HEK293 (cell line): Measurements from ENCODE around the gene ABCB9.

ENCODE experiments used
- CTCF ChIA-PET: fragments of 350-600 bp; formaldehyde crosslinking; extraction: SDS; loops from one replicate; lab custom pipeline; 2021; ENCODE audit warnings: antibody characterized with exemption; lab: Yijun Ruan, JAX
- POLR2A ChIA-PET: fragments of 300-600 bp; formaldehyde crosslinking; extraction: SDS; loops from one replicate; lab custom pipeline; 2020; ENCODE audit warnings: antibody characterized with exemption, inconsistent platforms; lab: Yijun Ruan, JAX
- H3K27ac ChIP-seq: fragments of 200-500 bp; sonication (Bioruptor generic); 2 replicates; pipeline ENCODE4 v1.5.1; 2014; ENCODE audit warnings: low read depth, low read length, control low read depth, inconsistent platforms; ENCODE audit errors: extremely low read depth
- H3K36me3 ChIP-seq, 2 experiments: fragments of 200-500 bp in 1 of 2; sonication (Bioruptor generic) in 1 of 2; 1 replicate in 1 of 2; 2 replicates in 1 of 2; pipeline ENCODE4 v1.5.1; 2014 to 2017; ENCODE audit warnings: inconsistent platforms in 2 of 2, low read length in 2 of 2; ENCODE audit not compliant: control insufficient read depth in 2 of 2, insufficient read depth in 1 of 2
- H3K4me1 ChIP-seq: fragments of 200-500 bp; sonication (Bioruptor generic); 2 replicates; pipeline ENCODE4 v1.5.1; 2014; ENCODE audit warnings: mild to moderate bottlenecking, low read length, inconsistent platforms; ENCODE audit not compliant: control insufficient read depth, insufficient read depth
- H3K4me3 ChIP-seq: 2 replicates; pipeline ENCODE4 v1.5.1; 2011; ENCODE audit warnings: low read depth, mild to moderate bottlenecking, control low read depth, low read length, moderate library complexity
- H3K9me3 ChIP-seq: fragments of 200-500 bp; sonication (Bioruptor generic); 2 replicates; pipeline ENCODE4 v1.5.1; 2014; ENCODE audit warnings: low read depth, low read length, inconsistent platforms; ENCODE audit not compliant: control insufficient read depth, insufficient read depth
- IKZF3 ChIP-seq: fragments of 450-650 bp; IDR thresholded peaks from 2 replicates; pipeline ENCODE4 v1.5.0; 2018; ENCODE audit warnings: missing biosample characterization, mild to moderate bottlenecking, missing genetic modification characterization, moderate library complexity
- MZF1 ChIP-seq: fragments of 450-650 bp; formaldehyde crosslinking; IDR thresholded peaks from 2 replicates; pipeline ENCODE4 v1.5.1; 2017; ENCODE audit warnings: missing biosample characterization, missing genetic modification characterization, borderline replicate concordance
- OSR2 ChIP-seq: fragments of 450-650 bp; formaldehyde crosslinking; IDR thresholded peaks from 2 replicates; pipeline ENCODE4 v1.5.1; 2016; ENCODE audit warnings: missing biosample characterization, missing genetic modification characterization
- PRDM10 ChIP-seq: fragments of 450-650 bp; formaldehyde crosslinking; IDR thresholded peaks from 2 replicates; pipeline ENCODE4 v1.5.1; 2016; ENCODE audit warnings: missing biosample characterization, missing genetic modification characterization
- PRDM4 ChIP-seq: fragments of 450-650 bp; formaldehyde crosslinking; IDR thresholded peaks from 2 replicates; pipeline ENCODE4 v1.5.1; 2017; ENCODE audit warnings: missing biosample characterization, missing genetic modification characterization
- SP2 ChIP-seq: fragments of 450-650 bp; formaldehyde crosslinking; IDR thresholded peaks from 2 replicates; pipeline ENCODE4 v1.5.1; 2016; ENCODE audit warnings: missing biosample characterization, missing genetic modification characterization
- SP7 ChIP-seq: fragments of 450-650 bp; formaldehyde crosslinking; IDR thresholded peaks from 2 replicates; pipeline ENCODE4 v1.5.1; 2016; ENCODE audit warnings: missing biosample characterization, missing genetic modification characterization
- WT1 ChIP-seq: fragments of 450-650 bp; formaldehyde crosslinking; IDR thresholded peaks from 2 replicates; pipeline ENCODE4 v1.5.1; 2016; ENCODE audit warnings: missing biosample characterization, missing genetic modification characterization
- YY1 ChIP-seq: fragments of 450-650 bp; formaldehyde crosslinking; IDR thresholded peaks from 2 replicates; pipeline ENCODE4 v1.5.1; 2018; ENCODE audit warnings: missing biosample characterization, missing genetic modification characterization
- ZFP3 ChIP-seq: fragments of 450-650 bp; formaldehyde crosslinking; IDR thresholded peaks from 2 replicates; pipeline ENCODE4 v1.5.1; 2016; ENCODE audit warnings: low read depth, missing biosample characterization, missing genetic modification characterization
- ZNF2 ChIP-seq: fragments of 450-650 bp; formaldehyde crosslinking; IDR thresholded peaks from 2 replicates; pipeline ENCODE4 v1.5.1; 2016; ENCODE audit warnings: missing biosample characterization, missing genetic modification characterization
- ZNF202 ChIP-seq: fragments of 450-650 bp; formaldehyde crosslinking; IDR thresholded peaks from 2 replicates; pipeline ENCODE4 v1.5.1; 2016; ENCODE audit warnings: missing biosample characterization, missing genetic modification characterization, borderline replicate concordance
- ZNF23 ChIP-seq: fragments of 450-650 bp; formaldehyde crosslinking; IDR thresholded peaks from 2 replicates; pipeline ENCODE4 v1.5.1; 2016; ENCODE audit warnings: missing biosample characterization, missing genetic modification characterization, borderline replicate concordance
- ZNF24 ChIP-seq: fragments of 450-650 bp; formaldehyde crosslinking; IDR thresholded peaks from 2 replicates; pipeline ENCODE4 v1.5.1; 2016; ENCODE audit warnings: missing biosample characterization, missing genetic modification characterization
- ZNF433 ChIP-seq: fragments of 450-650 bp; formaldehyde crosslinking; IDR thresholded peaks from 2 replicates; pipeline ENCODE4 v1.5.1; 2016; ENCODE audit warnings: missing biosample characterization, missing genetic modification characterization, low read depth
- ZNF544 ChIP-seq: fragments of 450-650 bp; formaldehyde crosslinking; IDR thresholded peaks from 2 replicates; pipeline ENCODE4 v1.5.0; 2017; ENCODE audit warnings: missing biosample characterization, missing genetic modification characterization
- ZNF629 ChIP-seq: fragments of 450-650 bp; formaldehyde crosslinking; IDR thresholded peaks from 2 replicates; pipeline ENCODE4 v1.5.1; 2017; ENCODE audit warnings: missing biosample characterization, missing genetic modification characterization
- ZNF704 ChIP-seq: fragments of 450-650 bp; formaldehyde crosslinking; IDR thresholded peaks from 2 replicates; pipeline ENCODE4 v1.5.1; 2016; ENCODE audit warnings: missing biosample characterization, missing genetic modification characterization
- ZNF76 ChIP-seq: fragments of 450-650 bp; formaldehyde crosslinking; IDR thresholded peaks from 2 replicates; pipeline ENCODE4; 2016; ENCODE audit warnings: low read depth, missing biosample characterization, missing genetic modification characterization, borderline replicate concordance
- ZNF777 ChIP-seq: fragments of 450-650 bp; formaldehyde crosslinking; IDR thresholded peaks from 2 replicates; pipeline ENCODE4 v1.5.1; 2017; ENCODE audit warnings: missing biosample characterization, missing genetic modification characterization, borderline replicate concordance
- ZSCAN30 ChIP-seq: fragments of 450-650 bp; IDR thresholded peaks from 2 replicates; pipeline ENCODE4 v1.5.1; 2018; ENCODE audit warnings: missing biosample characterization, mild to moderate bottlenecking, missing genetic modification characterization, moderate library complexity

Gene ABCB9

GRCh38 chr12:122891661-122892525 is 74.4 kb downstream of the ABCB9 start (continued):
- TF ChIP-seq PRDM4 (tag by site-specific recombination) = peak; percentile 66
- no peak for TF ChIP-seq WT1 (tag by site-specific recombination)
- peak; percentile 56; the same call in 1 of the 2 replicates for TF ChIP-seq OSR2
- TF ChIP-seq ZNF629 (tag by site-specific recombination) = 0 out of 2 replicates have a peak, but pooled peaks have one; percentile 39
- peak; percentile 61; the same call in 1 of the 2 replicates for TF ChIP-seq MZF1
- no peak for TF ChIP-seq IKZF3 (tag by site-specific recombination)
- peak; percentile 86 for TF ChIP-seq SP7 (tag by site-specific recombination)
- no peak for TF ChIP-seq ZNF777
- no peak for TF ChIP-seq ZNF2 (tag by site-specific recombination)

- no peak overlapping the region for H3K4me3 ChIP-seq
- H3K9me3 ChIP-seq = no peaks in the 10 kb centered on the region
- no peak overlapping the region for H3K27ac ChIP-seq
- no peak for TF ChIP-seq ZNF704 (tag by site-specific recombination)
- no peak for TF ChIP-seq ZNF544
- no peak for TF ChIP-seq ZSCAN30 (tag by site-specific recombination)
- TF ChIP-seq YY1 (tag by site-specific recombination) = no peak
- no peak for TF ChIP-seq ZNF202
- TF ChIP-seq ZNF433 (tag by site-specific recombination) = no peak
- TF ChIP-seq ZNF24 (tag by site-specific recombination) = no peak
- no peak for TF ChIP-seq ZNF76 (tag by site-specific recombination)
- no peak for TF ChIP-seq ZNF23 (tag by site-specific recombination)
- ChIA-PET POLR2A (interaction anchor here (0.5 to 0.6 kb wide), 2 partner anchors 308 to 830 kb away, joined by 3 to 4 read pairs; no protein-coding TSS in a partner anchor), CTCF (interaction anchor here (0.6 to 1.3 kb wide), 5 partner anchors 10 to 1094 kb away, joined by 3 to 6 read pairs (median 3); no protein-coding TSS in a partner anchor)
- H3K4me1 ChIP-seq = peaks cover 34% of the 10 kb centered on the region
- no peaks in the 10 kb centered on the region for H3K36me3 ChIP-seq
Measured at GRCh38 chr12:122889761-122890520, 76.3 kb downstream of the ABCB9 start.

DNA sequence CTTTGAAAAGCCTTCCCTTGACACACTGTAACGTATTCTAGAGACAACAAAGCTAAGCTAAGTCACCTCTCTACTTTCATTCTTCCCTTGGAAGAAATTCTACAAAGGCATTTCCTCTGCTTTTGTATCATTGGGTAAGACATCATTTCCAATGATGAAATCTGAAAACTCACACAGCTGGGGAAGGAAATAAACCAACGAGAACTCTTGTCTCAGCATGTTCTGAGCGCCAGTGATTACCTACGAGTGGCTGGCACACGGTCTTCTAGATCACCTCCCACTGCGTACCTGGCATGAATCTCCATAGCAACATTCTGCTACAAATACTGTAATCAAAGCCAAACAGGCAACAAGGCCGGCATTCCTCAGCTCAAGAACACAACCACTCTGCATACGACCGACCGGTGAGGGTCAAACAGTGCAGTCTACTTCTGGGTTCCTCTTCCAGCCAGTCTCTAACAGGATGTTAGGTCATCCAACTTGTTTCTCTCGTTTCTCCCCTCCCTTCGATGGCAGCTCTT is 78.0 kb downstream of the ABCB9 start:
- H3K9me3 ChIP-seq = no peaks in the 10 kb centered on the region
- H3K36me3 ChIP-seq = no peaks in the 10 kb centered on the region
- H3K4me3 ChIP-seq = peak overlapping the region; percentile 8; the same call in 1 of the 2 replicates
- ChIA-PET POLR2A (interaction anchor here (1.0 to 1.1 kb wide), 2 partner anchors 54 to 344 kb away, joined by 3 to 6 read pairs; no protein-coding TSS in a partner anchor), CTCF (interaction anchor here (0.6 to 1.3 kb wide), 5 partner anchors 8 to 143 kb away, joined by 3 to 5 read pairs (median 4); no protein-coding TSS in a partner anchor)
- H3K27ac ChIP-seq = peak overlapping the region; percentile 53
- peaks cover 31% of the 10 kb centered on the region for H3K4me1 ChIP-seq
- TF ChIP-seq ZFP3 (tag by site-specific recombination) = no peak
- peak; percentile 88 for TF ChIP-seq PRDM10 (tag by site-specific recombination)
- no peak for TF ChIP-seq PRDM4 (tag by site-specific recombination)
- no peak for TF ChIP-seq ZNF76 (tag by site-specific recombination)
- no peak; the same call in 1 of the 2 replicates for TF ChIP-seq SP2 (tag by site-specific recombination)
